D721Med (cell line): ENCODE data around the gene LCE1C.

ENCODE experiments used
- DNase-seq: peaks from one replicate; pipeline ENCODE4 v3.0.0; 2011; ENCODE audit warnings: low spot score; ENCODE audit not compliant: insufficient read length
- FAIRE-seq: peaks from 2 replicates; lab custom pipeline; 2011; peaks lifted over from hg19 to GRCh38; lab: Jason Lieb, UNC
- CTCF ChIP-seq: IDR thresholded peaks from 2 replicates; pipeline ENCODE4 v1.5.1; 2012; ENCODE audit warnings: mild to moderate bottlenecking, control low read depth; ENCODE audit not compliant: insufficient read depth; ENCODE audit errors: missing control alignments

The LCE1C gene

GRCh38 chr1:152783095-152783494, 23.4 kb downstream of the LCE1C start:
- TF ChIP-seq CTCF = no peak
- no peak for DNase-seq
- FAIRE-seq = no peak

GRCh38 chr1:152777510-152778137, 28.8 kb downstream of the LCE1C start:
- FAIRE-seq (no peak), DNase-seq (no peak)
- peak; percentile 24 for TF ChIP-seq CTCF

GRCh38 chr1:152776361-152776760, 30.1 kb downstream of the LCE1C start:
- FAIRE-seq (no peak), DNase-seq (no peak)
- no peak for TF ChIP-seq CTCF

GRCh38 chr1:152774875-152775274, 31.6 kb downstream of the LCE1C start, which contains the start of gene LCE1F:
Gene LCE1F, plus strand, starts transcription at chr1:152775140. Its CDS starts 1,232 bp downstream, at chr1:152776372.
- DNase-seq (no peak), FAIRE-seq (no peak)
- no peak for TF ChIP-seq CTCF

GRCh38 chr1:152770411-152770810, 36.0 kb downstream of the LCE1C start:
- TF ChIP-seq CTCF = no peak
- no peak for FAIRE-seq
- no peak for DNase-seq

- no peak for DNase-seq
- FAIRE-seq = no peak
- TF ChIP-seq CTCF = peak; percentile 5
Measured at GRCh38 chr1:152768847-152769533, 37.5 kb downstream of the LCE1C start.
